Stimulated activated CD4-positive, alpha-beta T cell treated with anti-CD3 and anti-CD28 coated beads, TNF-alpha, amount 100 ng/mL, for 24 hours (primary cell): ENCODE measurements around the gene TMEM19.
"Not testable (repeated sequence)": the region's sequence is repeated elsewhere in the genome, so short reads cannot be mapped to it uniquely, and the experiment has no call there.

Source experiments
- DNase-seq, 3 experiments: peaks; one replicate each; pipeline ENCODE4 v3.0.0-alpha.2; 2020; ENCODE audit warnings: low read depth in 3 of 3

The TMEM19 gene

GRCh38 chr12:71665090-71665463 is 20.8 kb upstream of the TMEM19 start:
- DNase-seq: no peak

- no peak for DNase-seq
These were observed 19.6 kb upstream of the TMEM19 start for GRCh38 chr12:71666259-71666658.

GRCh38 chr12:71671311-71671710 is 14.6 kb upstream of the TMEM19 start:
- no peak for DNase-seq

GRCh38 chr12:71671816-71672215 is 14.1 kb upstream of the TMEM19 start:
- no peak for DNase-seq

GRCh38 chr12:71682466-71682865 is 3.4 kb upstream of the TMEM19 start:
- no peak for DNase-seq

GRCh38 chr12:71683633-71684032 is 2.2 kb upstream of the TMEM19 start:
- DNase-seq: no peak

- no peak for DNase-seq
These were observed 1.8 kb upstream of the TMEM19 start for GRCh38 chr12:71684081-71684480.

GRCh38 chr12:71685312-71685906 is 473 bp upstream of the TMEM19 start:
- DNase-seq: no peak

- DNase-seq: no peak
These were observed 760 bp downstream of the TMEM19 start for GRCh38 chr12:71686658-71687025.

GRCh38 chr12:71687172-71687571 is 1.3 kb downstream of the TMEM19 start:
- DNase-seq: not testable (repeated sequence)

GRCh38 chr12:71688961-71689570 is 3.2 kb downstream of the TMEM19 start:
- DNase-seq: no peak

GRCh38 chr12:71691504-71692129 is 5.7 kb downstream of the TMEM19 start:
- no peak for DNase-seq

- no peak for DNase-seq
These were observed 7.2 kb downstream of the TMEM19 start for GRCh38 chr12:71693126-71693525.

GRCh38 chr12:71693651-71694050 is 7.8 kb downstream of the TMEM19 start:
- not testable (repeated sequence) for DNase-seq

- DNase-seq: no peak
These were observed 8.4 kb downstream of the TMEM19 start for GRCh38 chr12:71694099-71694820.

- DNase-seq: no peak
These were observed 9.9 kb downstream of the TMEM19 start for GRCh38 chr12:71695782-71696181.

- not testable (repeated sequence) for DNase-seq
These were observed 16.3 kb downstream of the TMEM19 start for GRCh38 chr12:71702181-71702580.

- no peak for DNase-seq
These were observed 16.7 kb downstream of the TMEM19 start for GRCh38 chr12:71702590-71702989.

GRCh38 chr12:71703206-71703605 is 17.3 kb downstream of the TMEM19 start:
- DNase-seq: no peak

- DNase-seq: no peak
These were observed 19.0 kb downstream of the TMEM19 start for GRCh38 chr12:71704920-71705319.

- DNase-seq: no peak
These were observed 22.8 kb downstream of the TMEM19 start for GRCh38 chr12:71708658-71709057.

- DNase-seq: no peak
These were observed 24.6 kb downstream of the TMEM19 start for GRCh38 chr12:71710276-71711125.
